K562 (cell line): ENCODE measurements around the gene SAMD8. TPM values are rescaled to one million over a fixed set of nuclear protein-coding genes. Genes with fewer than 3 reads are reported as not detected.

Experiments used
- BRD9 ChIP-seq: fragments of 450-650 bp; IDR thresholded peaks from 2 replicates; pipeline ENCODE4 v1.6.1; 2018; ENCODE audit warnings: low read depth; ENCODE audit not compliant: partially characterized antibody
- DPF2 ChIP-seq: fragments of 450-650 bp; IDR thresholded peaks from 2 replicates; pipeline ENCODE4 v1.6.1; 2016
- ERF ChIP-seq: fragments of 450-650 bp; formaldehyde crosslinking; IDR thresholded peaks from 2 replicates; pipeline ENCODE4 v1.4.0; 2020; ENCODE audit warnings: mild to moderate bottlenecking, mixed read lengths
- FOXP4 ChIP-seq: sonication (generic); formaldehyde crosslinking; IDR thresholded peaks from 2 replicates; pipeline ENCODE4 v1.8.0; 2022; ENCODE audit warnings: mild to moderate bottlenecking, missing genetic modification reagents, borderline replicate concordance
- HDAC6 ChIP-seq: IDR thresholded peaks from 2 replicates; pipeline ENCODE4 v1.6.1; 2012; ENCODE audit warnings: low read depth, mild to moderate bottlenecking, control low read depth, inconsistent platforms, low read length, moderate library complexity
- MBD2 ChIP-seq: sonication (generic); IDR thresholded peaks from 2 replicates; pipeline ENCODE4 v1.6.1; 2016; ENCODE audit warnings: low read depth, borderline replicate concordance
- NUFIP1 ChIP-seq: fragments of 450-650 bp; IDR thresholded peaks from 2 replicates; pipeline ENCODE4 v1.6.1; 2018; ENCODE audit not compliant: partially characterized antibody
- POLR2AphosphoS5 ChIP-seq: IDR thresholded peaks from 2 replicates; pipeline ENCODE4 v1.6.1; 2011; ENCODE audit warnings: mild to moderate bottlenecking, low read depth, low read length, moderate library complexity; ENCODE audit not compliant: control insufficient read depth, insufficient read depth
- RBM25 ChIP-seq: fragments of 200-400 bp; formaldehyde crosslinking; IDR thresholded peaks from 2 replicates; pipeline ENCODE4 v1.6.1; 2018; ENCODE audit warnings: low read length, low read depth, moderate library complexity; ENCODE audit not compliant: severe bottlenecking
- STAT5B ChIP-seq: fragments of 250-450 bp; sonication (Bioruptor Pico); IDR thresholded peaks from 2 replicates; pipeline ENCODE4 v1.8.0; 2021; ENCODE audit warnings: mild to moderate bottlenecking, inconsistent platforms
- WHSC1 ChIP-seq: IDR thresholded peaks from one replicate; pipeline ENCODE4 v1.6.1; 2012; ENCODE audit warnings: low read length, control low read depth, inconsistent platforms
- XRCC5 ChIP-seq: fragments of 200-400 bp; formaldehyde crosslinking; IDR thresholded peaks from 2 replicates; pipeline ENCODE4 v1.6.1; 2017; ENCODE audit warnings: low read depth, mild to moderate bottlenecking, low read length
- ZBTB11 ChIP-seq, 3 experiments: fragments of 200-800 bp in 1 of 3; fragments of 250-450 bp in 1 of 3; fragments of 450-650 bp in 1 of 3; sonication (Bioruptor Pico) in 1 of 3; sonication (Bioruptor generic) in 1 of 3; formaldehyde crosslinking in 1 of 3; IDR thresholded peaks; 2 replicates each; pipeline versions ENCODE4 v1.6.1 to v1.8.0; 2016 to 2022; ENCODE audit warnings: mild to moderate bottlenecking in 2 of 3, missing genetic modification characterization in 2 of 3, missing compliant biosample characterization in 1 of 3, moderate library complexity in 1 of 3
- ZNF311 ChIP-seq: fragments of 250-450 bp; sonication (Bioruptor Pico); IDR thresholded peaks from 2 replicates; pipeline ENCODE4 v1.4.0; 2020; ENCODE audit warnings: mild to moderate bottlenecking, moderate library complexity
- ZNF316 ChIP-seq: fragments of 450-650 bp; IDR thresholded peaks from 2 replicates; pipeline ENCODE4 v1.6.1; 2016
- ZNF398 ChIP-seq: fragments of 250-450 bp; sonication (Bioruptor Pico); IDR thresholded peaks from 2 replicates; pipeline ENCODE4 v1.8.0; 2021; ENCODE audit warnings: moderate library complexity, mild to moderate bottlenecking, inconsistent platforms
- ZNF561 ChIP-seq: fragments of 450-650 bp; formaldehyde crosslinking; conservative IDR thresholded peaks from 2 replicates; pipeline ENCODE4 v1.4.0; 2020; ENCODE audit warnings: mild to moderate bottlenecking, moderate library complexity
- ZNF655 ChIP-seq: fragments of 250-450 bp; sonication (Bioruptor Pico); IDR thresholded peaks from 2 replicates; pipeline ENCODE4 v1.5.0; 2021
- polyA plus RNA-seq, 8 experiments: library from polyadenylated mRNA; depleted of rRNA in 4 of 8; stranded (reverse) in 5 of 8; unstranded in 3 of 8; fragments of >200 nt; fragmentation: Nextera tagmentation in 2 of 8; fragmentation: Illumina TruSeq in 1 of 8; extraction: Ambion mirVana in 2 of 8; extraction: Trizol in 1 of 8; gene quantifications; 2 replicates each; pipeline versions ENCODE4 v1.2.1 to v1.2.3, GENCODE V29; 2011 to 2014; ENCODE audit warnings: inconsistent platforms in 1 of 8, missing spikeins in 1 of 8
- total RNA-seq, 7 experiments: library from RNA; depleted of rRNA in 6 of 7; stranded (reverse); fragments of >200 nt in 6 of 7; fragmentation: Illumina TruSeq in 2 of 7; extraction: Trizol in 2 of 7; gene quantifications; 2 replicates each; pipeline versions ENCODE4 v1.2.1 to v1.2.3, GENCODE V29; 2011 to 2021; ENCODE audit warnings: low replicate concordance in 1 of 7

The SAMD8 gene
- total and polyA plus RNA-seq, 9 of the 15 experiments (the other 6 are each of a cell fraction or from before 2014, with no cell fraction given) = 2.7 to 16.1 (median 6.2) TPM

GRCh38 chr10:75191821-75192568, 80.5 kb downstream of the SAMD8 start (continued):
- no peak for TF ChIP-seq ZBTB11 (CRISPR knock-in tag; IDR thresholded peaks at IDR 0.05)
- no peak for TF ChIP-seq STAT5B
- no peak for TF ChIP-seq WHSC1
- TF ChIP-seq DPF2 = peak; percentile 99
- TF ChIP-seq ZNF316 = peak; percentile 91
- no peak for TF ChIP-seq NUFIP1
- 0 out of 2 replicates have a peak, but pooled peaks have one; percentile 72 for TF ChIP-seq XRCC5
- TF ChIP-seq ZNF398 = no peak
- no peak for TF ChIP-seq ZNF311 (CRISPR knock-in tag)
- no peak for TF ChIP-seq BRD9
- no peak for TF ChIP-seq ZNF561 (CRISPR knock-in tag)
- TF ChIP-seq POLR2AphosphoS5 = peak; percentile 55; the same call in 1 of the 2 replicates
- TF ChIP-seq MBD2 = peak; percentile 33; the same call in 1 of the 2 replicates
- TF ChIP-seq FOXP4 (CRISPR knock-in tag) = no peak
- no peak for TF ChIP-seq ERF (CRISPR knock-in tag)
- TF ChIP-seq ZNF655 (CRISPR knock-in tag) = no peak
- TF ChIP-seq RBM25 = no peak
- TF ChIP-seq HDAC6 = no peak
